PC-3 (cell line): ENCODE results near the gene ZRANB3. TPM values are rescaled to one million over a fixed set of nuclear protein-coding genes. Genes with fewer than 3 reads are reported as not detected.

Source experiments
- ATAC-seq: fragments of 200-7000 bp; cut with Tn5 transposase; 2 replicates; pipeline ENCODE4 v1.9.1; 2020; ENCODE audit warnings: mild to moderate bottlenecking, moderate library complexity
- BruUV-seq: library from RNA; stranded (reverse); fragments of 400-500 nt; replicated peaks from 2 replicates; lab custom pipeline; 2021; lab: Mats Ljungman, UMichigan
- CTCF ChIA-PET: fragments of 300-600 bp; sonication (Branson Sonifier 250); formaldehyde crosslinking; loops from one replicate; lab custom pipeline; 2022; ENCODE audit warnings: antibody characterized with exemption; lab: Charles Lee
- POLR2A ChIA-PET: fragments of 300-600 bp; sonication (Branson Sonifier 250); formaldehyde crosslinking; loops from one replicate; lab custom pipeline; 2022; ENCODE audit warnings: antibody characterized with exemption; ENCODE audit not compliant: unreplicated experiment; lab: Charles Lee
- DNase-seq: peaks from one replicate; pipeline ENCODE4 v3.0.0-alpha.2; 2015
- H2AFZ ChIP-seq: fragments of 300-600 bp; sonication (generic); 2 replicates; pipeline ENCODE4 v1.6.0; 2016; ENCODE audit warnings: antibody characterized with exemption, low read length
- H3F3A ChIP-seq: fragments of 300-600 bp; sonication (generic); one replicate; pipeline ENCODE4 v1.6.0; 2017; ENCODE audit warnings: antibody characterized with exemption, low read length, control low read depth, mild to moderate bottlenecking; ENCODE audit not compliant: unreplicated experiment
- H3K27ac ChIP-seq: fragments of 300-600 bp; sonication (generic); 2 replicates; pipeline ENCODE4 v1.5.1; 2016; ENCODE audit warnings: mild to moderate bottlenecking, low read length
- H3K27me3 ChIP-seq: fragments of 300-600 bp; sonication (generic); 2 replicates; pipeline ENCODE4 v1.6.1; 2016; ENCODE audit warnings: low read length, mixed read lengths
- H3K36me3 ChIP-seq: fragments of 300-600 bp; sonication (generic); 2 replicates; pipeline ENCODE4 v1.6.1; 2016; ENCODE audit warnings: low read depth, mixed run types, low read length, mixed read lengths
- H3K4me1 ChIP-seq: fragments of 300-600 bp; sonication (generic); 2 replicates; pipeline ENCODE4 v1.5.1; 2016; ENCODE audit warnings: low read length; ENCODE audit not compliant: insufficient read depth
- H3K4me2 ChIP-seq: fragments of 300-600 bp; sonication (generic); 2 replicates; pipeline ENCODE4 v1.6.0; 2016; ENCODE audit warnings: low read length
- H3K4me3 ChIP-seq: fragments of 300-600 bp; sonication (generic); 2 replicates; pipeline ENCODE4 v1.5.1; 2016; ENCODE audit warnings: mild to moderate bottlenecking, low read length, mixed read lengths
- H3K79me2 ChIP-seq: fragments of 300-600 bp; sonication (generic); 2 replicates; pipeline ENCODE4 v1.6.1; 2017; ENCODE audit warnings: low read length, mixed read lengths
- H3K9ac ChIP-seq: fragments of 300-600 bp; sonication (generic); 2 replicates; pipeline ENCODE4 v1.6.0; 2016; ENCODE audit warnings: mild to moderate bottlenecking, low read length
- H3K9me2 ChIP-seq: fragments of 300-600 bp; sonication (generic); replicated peaks from 2 replicates; pipeline ENCODE4 v1.6.1; 2016; ENCODE audit warnings: mixed run types, low read length, mixed read lengths
- H3K9me3 ChIP-seq: fragments of 300-600 bp; sonication (generic); 2 replicates; pipeline ENCODE4 v1.6.1; 2016; ENCODE audit warnings: low read length, mixed read lengths
- H4K20me1 ChIP-seq: fragments of 300-600 bp; sonication (generic); 2 replicates; pipeline ENCODE4 v1.6.1; 2016; ENCODE audit warnings: low read length, mixed read lengths
- EZH2 ChIP-seq: fragments of 300-600 bp; sonication (generic); IDR thresholded peaks from one replicate; pipeline ENCODE4 v1.6.1; 2017; ENCODE audit warnings: antibody characterized with exemption, mild to moderate bottlenecking, low read length; ENCODE audit not compliant: unreplicated experiment
- EZH2phosphoT487 ChIP-seq: fragments of 300-600 bp; sonication (generic); IDR thresholded peaks from 2 replicates; pipeline ENCODE4 v1.6.1; 2018; ENCODE audit warnings: mild to moderate bottlenecking, antibody characterized with exemption, low read length, borderline replicate concordance
- intact Hi-C: fragments of 100-400 bp; cut with micrococcal nuclease; formaldehyde crosslinking; loops from 2 replicates; pipeline ENCODE4 v1.9.0; 2023
- total RNA-seq: library from RNA; depleted of rRNA; stranded (reverse); fragments of >200 nt; gene quantifications from 2 replicates; pipeline ENCODE4 v1.2.3, GENCODE V29; 2014
- TF ChIP-seq, protein P1 (sequence below): fragments of 300-600 bp; sonication (generic); conservative IDR thresholded peaks from 2 replicates; pipeline ENCODE4 v1.5.1; 2017; ENCODE audit warnings: antibody characterized with exemption, low read depth, mild to moderate bottlenecking, low read length

ZRANB3 gene
- total RNA-seq, 1 experiment from 2014 or later: 8.6 TPM

DNA sequence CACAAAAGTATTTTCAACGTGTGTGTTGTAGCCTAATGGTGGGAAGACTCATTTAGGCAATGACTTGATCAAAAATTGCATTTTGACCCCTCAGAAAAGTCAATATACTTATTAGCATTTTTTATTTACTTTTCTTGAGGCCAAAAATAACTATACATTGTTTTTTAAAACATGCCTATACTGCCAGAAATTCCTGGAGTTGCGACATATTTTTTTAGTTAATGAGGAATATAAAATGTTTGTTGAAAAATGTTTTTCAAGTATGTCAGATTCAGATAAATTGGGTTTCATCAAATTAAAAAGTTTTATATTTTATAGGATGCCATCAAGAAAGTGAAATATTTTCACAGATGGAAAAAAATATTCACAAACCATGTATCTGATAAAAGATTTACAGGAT, 39.9 kb upstream of the ZRANB3 start:
- intact Hi-C loops: no loop called here
- Histone ChIP-seq H3K9me2 (no peaks in the 10 kb centered on the region), H3K4me3 (no peak overlapping the region), H3F3A (no peaks in the 10 kb centered on the region), H3K9me3 (no peaks in the 10 kb centered on the region), H3K9ac (no peak overlapping the region), H3K4me1 (no peaks in the 10 kb centered on the region), H4K20me1 (no peaks in the 10 kb centered on the region), H3K4me2 (no peak overlapping the region), H2AFZ (no peak overlapping the region), H3K27ac (no peak overlapping the region), H3K27me3 (no peaks in the 10 kb centered on the region), H3K79me2 (no peaks in the 10 kb centered on the region), H3K36me3 (peaks cover 6% of the 10 kb centered on the region; the same call in 1 of the 2 replicates)
- BruUV-seq: no TSS peak
- DNase-seq (no peak), ATAC-seq (no peak)
- no peak for TF ChIP-seq EZH2
- no peak for TF ChIP-seq EZH2phosphoT487
- TF ChIP-seq, protein P1, sequence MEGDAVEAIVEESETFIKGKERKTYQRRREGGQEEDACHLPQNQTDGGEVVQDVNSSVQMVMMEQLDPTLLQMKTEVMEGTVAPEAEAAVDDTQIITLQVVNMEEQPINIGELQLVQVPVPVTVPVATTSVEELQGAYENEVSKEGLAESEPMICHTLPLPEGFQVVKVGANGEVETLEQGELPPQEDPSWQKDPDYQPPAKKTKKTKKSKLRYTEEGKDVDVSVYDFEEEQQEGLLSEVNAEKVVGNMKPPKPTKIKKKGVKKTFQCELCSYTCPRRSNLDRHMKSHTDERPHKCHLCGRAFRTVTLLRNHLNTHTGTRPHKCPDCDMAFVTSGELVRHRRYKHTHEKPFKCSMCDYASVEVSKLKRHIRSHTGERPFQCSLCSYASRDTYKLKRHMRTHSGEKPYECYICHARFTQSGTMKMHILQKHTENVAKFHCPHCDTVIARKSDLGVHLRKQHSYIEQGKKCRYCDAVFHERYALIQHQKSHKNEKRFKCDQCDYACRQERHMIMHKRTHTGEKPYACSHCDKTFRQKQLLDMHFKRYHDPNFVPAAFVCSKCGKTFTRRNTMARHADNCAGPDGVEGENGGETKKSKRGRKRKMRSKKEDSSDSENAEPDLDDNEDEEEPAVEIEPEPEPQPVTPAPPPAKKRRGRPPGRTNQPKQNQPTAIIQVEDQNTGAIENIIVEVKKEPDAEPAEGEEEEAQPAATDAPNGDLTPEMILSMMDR: no peak
- ChIA-PET CTCF (no interaction called here), POLR2A (no interaction called here)

DNA sequence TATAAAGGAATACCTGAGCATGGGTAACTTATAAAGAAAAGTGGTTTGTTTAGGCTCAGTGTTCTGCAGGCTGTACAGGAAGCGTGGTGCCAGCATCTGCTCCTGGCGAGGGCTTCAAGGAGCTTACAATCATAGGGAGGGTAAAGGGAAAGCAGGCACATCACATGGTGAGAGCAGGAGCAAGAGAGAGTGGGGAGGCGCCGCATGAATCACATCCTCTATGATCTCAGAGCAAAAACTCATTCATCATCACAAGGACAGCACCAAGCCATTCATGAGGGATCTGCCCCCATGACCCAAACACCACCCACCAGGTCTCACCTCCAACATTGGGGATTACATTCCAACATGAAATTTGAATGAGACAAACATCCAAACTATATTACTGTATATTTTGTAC, 32.8 kb upstream of the ZRANB3 start:
- no peak overlapping the region for H3K4me3 ChIP-seq
- H3K9me2 ChIP-seq: no peaks in the 10 kb centered on the region
- no peaks in the 10 kb centered on the region for H3K4me1 ChIP-seq
- H3K79me2 ChIP-seq: peaks cover 22% of the 10 kb centered on the region; the same call in 1 of the 2 replicates
- ChIA-PET CTCF (no interaction called here), POLR2A (no interaction called here)
- TF ChIP-seq EZH2 (no peak), EZH2phosphoT487 (no peak)
- TF ChIP-seq, protein P1: no peak
- H3K27me3 ChIP-seq: no peaks in the 10 kb centered on the region
- no TSS peak for BruUV-seq
- intact Hi-C loops: no loop called here
- no peaks in the 10 kb centered on the region; the same call in 1 of the 2 replicates for H3K36me3 ChIP-seq
- H3K4me2 ChIP-seq: no peak overlapping the region
- ATAC-seq: peak; percentile 71
- H3F3A ChIP-seq: no peaks in the 10 kb centered on the region
- H2AFZ ChIP-seq: no peak overlapping the region
- H3K9ac ChIP-seq: no peak overlapping the region
- peak; percentile 36 for DNase-seq
- H4K20me1 ChIP-seq: no peaks in the 10 kb centered on the region
- H3K27ac ChIP-seq: no peak overlapping the region
- H3K9me3 ChIP-seq: no peaks in the 10 kb centered on the region

DNA sequence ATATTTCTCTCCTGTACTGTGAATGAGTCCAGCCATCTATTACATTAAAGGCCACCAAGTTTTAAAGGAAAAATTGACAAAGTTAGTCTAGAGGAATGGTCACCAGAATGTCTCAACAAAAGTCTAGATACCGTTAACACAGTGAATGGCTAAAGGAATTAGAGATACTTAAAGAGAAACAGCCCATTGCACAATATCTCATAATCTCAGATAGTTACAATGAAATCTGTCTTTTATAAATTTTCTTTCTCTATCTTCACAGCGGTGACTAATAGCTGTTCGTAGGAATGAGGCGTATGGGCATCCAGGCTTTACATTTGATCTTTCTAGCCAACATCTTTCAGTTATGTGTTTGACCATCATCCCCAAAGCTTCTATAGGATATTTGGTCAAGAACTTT, 30.9 kb upstream of the ZRANB3 start:
- no peaks in the 10 kb centered on the region for H4K20me1 ChIP-seq
- H3K79me2 ChIP-seq: peaks cover 33% of the 10 kb centered on the region; the same call in 1 of the 2 replicates
- no peak for DNase-seq
- no peak overlapping the region for H2AFZ ChIP-seq
- H3F3A ChIP-seq: no peaks in the 10 kb centered on the region
- no peak overlapping the region for H3K9ac ChIP-seq
- no peaks in the 10 kb centered on the region for H3K4me1 ChIP-seq
- no peak overlapping the region for H3K4me2 ChIP-seq
- H3K9me2 ChIP-seq: no peaks in the 10 kb centered on the region
- no peak overlapping the region for H3K27ac ChIP-seq
- H3K9me3 ChIP-seq: no peaks in the 10 kb centered on the region
- intact Hi-C loops: no loop called here
- no peaks in the 10 kb centered on the region; the same call in 1 of the 2 replicates for H3K36me3 ChIP-seq
- no peak for ATAC-seq
- no peak overlapping the region for H3K4me3 ChIP-seq
- TF ChIP-seq, protein P1: no peak
- TF ChIP-seq EZH2phosphoT487 (no peak), EZH2 (no peak)
- BruUV-seq: no TSS peak
- no peaks in the 10 kb centered on the region for H3K27me3 ChIP-seq
- ChIA-PET CTCF (no interaction called here), POLR2A (no interaction called here)
